Choroid plexus epithelial cell (primary cell): ENCODE data around the gene AURKB.

Experiments
- DNase-seq: peaks from one replicate; pipeline ENCODE4 v3.0.0-alpha.2; 2010; ENCODE audit warnings: low read depth
- H3K4me3 ChIP-seq: 2 replicates; pipeline ENCODE4 v1.5.1; 2011; ENCODE audit warnings: low read depth, mild to moderate bottlenecking, control low read depth, low read length, moderate library complexity
- CTCF ChIP-seq: conservative IDR thresholded peaks from 2 replicates; pipeline ENCODE4 v1.5.1; 2011; ENCODE audit warnings: low read depth, mild to moderate bottlenecking, control low read depth, inconsistent platforms, low read length, moderate library complexity

AURKB gene

DNA sequence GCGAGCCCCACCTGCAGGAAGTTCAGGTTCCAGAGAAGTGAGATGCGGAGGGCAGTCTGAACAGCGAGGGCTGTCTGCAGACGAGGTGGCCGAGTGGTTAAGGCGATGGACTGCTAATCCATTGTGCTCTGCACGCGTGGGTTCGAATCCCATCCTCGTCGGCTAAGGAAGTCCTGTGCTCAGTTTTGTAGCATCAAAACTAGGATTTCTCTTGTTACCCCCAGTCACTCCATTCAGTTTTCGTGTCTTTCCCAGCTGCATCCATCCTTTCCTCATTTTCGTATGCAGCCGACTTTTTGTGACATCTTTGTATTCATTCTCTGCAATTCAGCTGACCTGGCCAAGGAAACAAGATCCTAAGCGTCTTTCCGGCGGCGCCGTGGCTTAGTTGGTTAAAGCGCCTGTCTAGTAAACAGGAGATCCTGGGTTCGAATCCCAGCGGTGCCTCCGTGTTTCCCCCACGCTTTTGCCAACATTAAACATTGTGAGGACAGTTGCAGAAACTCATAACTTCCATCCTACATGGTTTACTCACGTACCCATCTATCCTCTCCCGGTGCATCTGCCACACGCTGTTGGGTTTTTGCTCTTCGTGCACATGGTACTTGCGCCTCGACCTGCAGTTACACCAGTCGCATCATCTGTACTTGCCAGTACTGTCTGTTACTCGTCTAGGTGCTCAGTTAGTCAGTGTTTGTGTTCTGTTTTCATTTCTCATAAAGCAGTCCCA is 23.4 kb downstream of the AURKB start:
- DNase-seq = peak; percentile 98
- TF ChIP-seq CTCF = peak; percentile 59
- H3K4me3 ChIP-seq = peak overlapping the region; percentile 86

DNA sequence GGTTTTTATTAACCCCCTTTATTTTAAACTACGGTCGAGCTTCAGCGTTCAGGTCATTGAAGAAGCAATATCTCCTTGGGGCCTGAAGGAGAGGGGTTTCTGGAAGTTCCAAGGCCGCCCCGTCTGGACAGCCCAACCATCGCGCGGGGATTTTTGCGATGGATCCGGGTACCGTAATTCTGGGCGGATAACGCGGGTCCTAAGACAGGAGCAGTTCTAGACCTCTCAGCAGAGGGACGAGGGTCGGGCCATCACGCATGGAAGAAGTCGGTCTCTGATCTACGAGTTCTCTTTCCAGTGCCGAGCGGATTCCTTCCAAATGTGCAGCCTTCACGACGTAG is 24.0 kb downstream of the AURKB start:
- DNase-seq = no peak
- no peak for TF ChIP-seq CTCF
- H3K4me3 ChIP-seq = peak overlapping the region; percentile 86

- H3K4me3 ChIP-seq = peak overlapping the region; percentile 86
- TF ChIP-seq CTCF = no peak
- DNase-seq = peak; percentile 66
Measured at GRCh38 chr17:8185582-8186445, 24.6 kb downstream of the AURKB start.

DNA sequence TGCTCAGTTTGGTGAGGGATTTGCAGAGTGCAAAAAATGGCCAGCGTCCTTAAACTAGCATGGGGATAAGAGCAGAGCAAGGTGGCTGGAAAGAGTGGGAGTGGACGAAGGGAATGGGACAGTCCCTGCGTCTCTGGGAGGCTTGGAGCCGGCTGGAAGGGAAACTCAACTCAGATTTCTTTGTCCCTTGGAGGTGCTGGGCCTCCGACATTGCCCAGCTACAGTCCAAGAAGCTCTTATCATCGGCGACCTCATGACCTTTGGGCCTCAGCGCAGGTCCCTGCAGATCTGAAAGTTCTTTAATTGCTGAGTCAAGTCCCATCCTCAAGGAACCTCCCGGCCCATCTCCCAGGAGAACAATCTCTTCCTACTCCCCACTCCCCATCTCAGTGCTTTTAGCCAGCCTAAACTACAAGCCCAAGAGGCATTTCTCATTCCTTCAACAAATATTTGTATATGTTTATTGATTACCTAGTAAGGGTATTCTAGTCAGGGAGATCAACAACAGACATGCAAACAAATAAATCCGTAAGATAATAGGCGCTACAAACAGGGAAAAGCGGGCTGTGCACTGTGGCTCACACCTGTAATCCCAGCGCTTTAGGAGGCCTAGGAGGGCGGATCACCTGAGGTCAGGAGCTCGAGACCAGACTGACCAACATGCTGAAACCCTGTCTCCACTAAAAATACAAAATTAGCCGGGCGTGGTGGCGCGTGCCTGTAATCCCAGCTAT is 33.2 kb downstream of the AURKB start:
- TF ChIP-seq CTCF = no peak
- peak overlapping the region; percentile 77 for H3K4me3 ChIP-seq
- DNase-seq = no peak

DNA sequence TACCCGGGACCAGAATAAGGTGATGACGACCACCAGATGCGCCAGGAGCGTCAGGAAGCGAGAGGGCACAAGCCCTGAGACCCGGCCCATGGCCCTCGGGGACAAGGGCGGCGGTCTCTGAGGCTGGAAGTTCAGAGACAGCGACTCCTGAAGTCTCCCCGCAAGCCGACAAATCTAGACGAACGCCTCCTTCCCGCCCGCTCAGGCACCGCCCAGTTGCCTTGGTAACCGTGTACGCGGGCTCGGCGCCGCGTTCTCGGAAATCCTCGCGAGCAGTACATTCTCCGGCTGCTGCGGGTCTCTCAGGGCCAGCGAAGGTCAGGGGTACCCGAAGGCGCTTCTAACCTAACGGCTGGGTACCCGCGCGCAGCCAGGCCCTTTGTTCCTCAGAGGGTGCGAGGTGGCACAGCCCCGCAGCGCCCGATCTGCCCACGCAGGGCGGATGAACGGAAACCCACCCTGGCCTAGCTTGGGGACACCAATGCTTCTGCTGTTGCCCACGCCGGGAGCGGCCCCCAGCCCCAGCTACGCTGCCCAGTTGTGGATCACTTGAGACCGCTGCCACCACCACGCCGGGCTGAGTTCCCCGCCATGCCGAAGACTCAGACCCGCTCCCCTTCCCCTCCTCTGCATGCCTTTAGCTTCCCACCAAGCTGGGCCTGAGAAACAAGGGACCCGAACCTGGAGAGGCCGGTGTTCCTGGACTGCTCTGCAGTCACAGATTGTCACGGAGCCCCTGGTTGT is 34.0 kb downstream of the AURKB start, which contains the start of gene TMEM107:
Gene TMEM107 (minus strand): TSS at position 184 of the 744 bp plus-strand sequence. CDS start 94 bp downstream, at position 90.
- H3K4me3 ChIP-seq = peak within 1 kb of the TSS; percentile 77
- DNase-seq = peak; percentile 83
- TF ChIP-seq CTCF = no peak

- no peak for TF ChIP-seq CTCF
- no peak for DNase-seq
- H3K4me3 ChIP-seq = peak overlapping the region; percentile 77
Measured at GRCh38 chr17:8175795-8176196, 34.6 kb downstream of the AURKB start.
